CD14-positive monocyte (primary cell): ENCODE results near the gene REC8. TPM values are rescaled to one million over a fixed set of nuclear protein-coding genes. Genes with fewer than 3 reads are reported as not detected.

Experiments
- DNase-seq, 3 donors: peaks; one replicate each; pipeline ENCODE4 v3.0.0-alpha.2; 2011 to 2022
- H2AFZ ChIP-seq: 2 replicates; pipeline ENCODE4 v1.6.0; 2012; ENCODE audit warnings: mild to moderate bottlenecking, low read depth, low read length, inconsistent platforms; ENCODE audit not compliant: insufficient read depth, poor library complexity, severe bottlenecking
- H3K27ac ChIP-seq, 2 donors: 1 replicate in 1 of 2; 2 replicates in 1 of 2; pipeline ENCODE4 v1.5.1; 2012 to 2013; ENCODE audit warnings: low read length in 2 of 2, control low read depth in 1 of 2, inconsistent platforms in 1 of 2, low read depth in 1 of 2, mild to moderate bottlenecking in 1 of 2
- H3K27me3 ChIP-seq, 2 donors: one replicate each; pipeline versions ENCODE4 v1.6.0 to v1.6.1; 2011 to 2013; ENCODE audit warnings: low read length in 2 of 2; ENCODE audit not compliant: control insufficient read depth in 2 of 2, insufficient read depth in 2 of 2
- H3K36me3 ChIP-seq, 2 donors: replicated peaks in 1 of 2; 1 replicate in 1 of 2; 2 replicates in 1 of 2; pipeline versions ENCODE4 v1.5.1 to v1.6.1; 2012 to 2013; ENCODE audit warnings: low read length in 2 of 2, control low read depth in 1 of 2, inconsistent platforms in 1 of 2, mild to moderate bottlenecking in 1 of 2; ENCODE audit not compliant: insufficient read depth in 2 of 2, control insufficient read depth in 1 of 2
- H3K4me1 ChIP-seq, 2 donors: 1 replicate in 1 of 2; 2 replicates in 1 of 2; pipeline versions ENCODE4 v1.5.1 to v1.6.1; 2012 to 2013; ENCODE audit warnings: low read length in 2 of 2, control low read depth in 1 of 2, inconsistent platforms in 1 of 2, mild to moderate bottlenecking in 1 of 2, moderate library complexity in 1 of 2; ENCODE audit not compliant: insufficient read depth in 2 of 2, control insufficient read depth in 1 of 2
- H3K4me2 ChIP-seq: replicated peaks from 2 replicates; pipeline ENCODE3; 2012; ENCODE audit warnings: low read length, moderate library complexity, mild to moderate bottlenecking; ENCODE audit not compliant: poor library complexity, severe bottlenecking; ENCODE audit errors: extremely low read depth
- H3K4me3 ChIP-seq, 3 experiments: fragments of 200-600 bp in 1 of 3; sonication (generic) in 1 of 3; replicated peaks in 1 of 3; 1 replicate in 2 of 3; 2 replicates in 1 of 3; pipeline ENCODE4 v1.5.1; 2011 to 2013; ENCODE audit warnings: low read length in 3 of 3, mild to moderate bottlenecking in 3 of 3, control low read depth in 2 of 3, low read depth in 2 of 3, inconsistent platforms in 1 of 3, moderate library complexity in 1 of 3
- H3K79me2 ChIP-seq: 2 replicates; pipeline ENCODE4 v1.6.0; 2012; ENCODE audit warnings: mild to moderate bottlenecking, control low read depth, inconsistent platforms, low read length, moderate library complexity; ENCODE audit not compliant: insufficient read depth
- H3K9ac ChIP-seq: 2 replicates; pipeline ENCODE4 v1.6.0; 2017; ENCODE audit warnings: low read length, mild to moderate bottlenecking; ENCODE audit not compliant: insufficient read depth, poor library complexity, severe bottlenecking
- H3K9me3 ChIP-seq, 2 donors: replicated peaks in 1 of 2; 1 replicate in 1 of 2; 2 replicates in 1 of 2; pipeline versions ENCODE4 v1.5.1 to v1.6.1; 2012 to 2013; ENCODE audit warnings: low read length in 2 of 2, control low read depth in 1 of 2; ENCODE audit not compliant: control insufficient read depth in 1 of 2, insufficient read depth in 1 of 2
- H4K20me1 ChIP-seq: 2 replicates; pipeline ENCODE4 v1.6.0; 2012; ENCODE audit warnings: mild to moderate bottlenecking, low read length, control low read depth, moderate library complexity; ENCODE audit not compliant: insufficient read depth
- H3K27ac Mint-ChIP-seq, 7 donors: one replicate each; pipeline ENCODE4 v1.8.0; 2020; ENCODE audit warnings: mild to moderate bottlenecking in 7 of 7, mixed read lengths in 7 of 7, moderate library complexity in 6 of 7, inconsistent platforms in 2 of 7
- H3K27me3 Mint-ChIP-seq, 3 donors: one replicate each; pipeline ENCODE4 v1.8.0; 2021 to 2022; ENCODE audit warnings: low read depth in 3 of 3, mild to moderate bottlenecking in 3 of 3, mixed read lengths in 3 of 3, moderate library complexity in 3 of 3, inconsistent platforms in 1 of 3
- H3K36me3 Mint-ChIP-seq, 2 donors: one replicate each; pipeline ENCODE4 v1.8.0; 2020; ENCODE audit warnings: mixed read lengths in 2 of 2, inconsistent platforms in 1 of 2, mild to moderate bottlenecking in 1 of 2
- H3K4me1 Mint-ChIP-seq: one replicate; pipeline ENCODE4 v1.8.0; 2020; ENCODE audit warnings: mild to moderate bottlenecking, mixed read lengths
- H3K4me3 Mint-ChIP-seq, 2 donors: one replicate each; pipeline ENCODE4 v1.8.0; 2020; ENCODE audit warnings: mild to moderate bottlenecking in 2 of 2, mixed read lengths in 2 of 2, moderate library complexity in 1 of 2
- H3K9me3 Mint-ChIP-seq, 7 donors: one replicate each; pipeline ENCODE4 v1.8.0; 2020 to 2022; ENCODE audit warnings: mixed read lengths in 7 of 7, mild to moderate bottlenecking in 6 of 7, moderate library complexity in 6 of 7, inconsistent platforms in 2 of 7
- WGBS: methylation state at CpG from one replicate; pipeline ENCODE4 v1.1.5; 2013; ENCODE audit warnings: missing lambda C conversion rate; ENCODE audit not compliant: insufficient coverage; 5-methylcytosine and 5-hydroxymethylcytosine counted together
- intact Hi-C, 2 donors: fragments of 100-400 bp; cut with micrococcal nuclease; formaldehyde crosslinking; loops; one replicate each; pipeline versions ENCODE4 v1.15.0 to v1.15.1; 2023
- polyA plus RNA-seq, 3 donors: library from polyadenylated mRNA; depleted of rRNA in 1 of 3; unstranded in 2 of 3; stranded (reverse) in 1 of 3; fragments of 300-500 nt in 2 of 3; fragments of >200 nt in 1 of 3; fragmentation: Illumina TruSeq in 2 of 3; gene quantifications; 1 replicate in 2 of 3; 2 replicates in 1 of 3; pipeline ENCODE4 v1.2.3, GENCODE V29; 2012 to 2021
- TF ChIP-seq, protein P1 (sequence below): fragments of 200-600 bp; IDR thresholded peaks from one replicate; pipeline ENCODE4 v1.8.0; 2022; ENCODE audit warnings: antibody characterized with exemption, mild to moderate bottlenecking

The REC8 gene
- polyA plus RNA-seq, 3 donors = 1.4 to 46.4 (median 2.3) TPM

DNA sequence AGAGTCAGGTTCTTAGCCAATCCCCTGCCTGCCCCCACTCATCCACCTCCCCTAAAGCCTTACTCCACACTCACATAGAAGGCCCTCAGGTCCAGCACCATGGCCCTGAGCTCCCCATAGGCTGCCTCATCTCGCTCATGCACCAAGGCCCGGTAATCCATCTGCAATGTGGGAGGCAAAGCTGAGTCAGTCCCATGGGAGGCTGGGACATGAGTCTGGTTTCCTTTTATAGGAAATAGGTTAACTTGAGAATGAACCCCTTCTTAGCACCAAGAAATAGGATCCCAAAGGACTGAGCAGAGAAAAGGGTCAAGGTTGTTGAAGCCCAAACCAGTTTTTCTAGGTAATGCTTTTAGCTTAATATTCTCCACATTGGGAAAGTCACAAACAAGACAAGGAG, 28.4 kb upstream of the REC8 start:
- H4K20me1 ChIP-seq = peaks cover 56% of the 10 kb centered on the region
- Mint-ChIP-seq H3K36me3 (peaks cover 39 to 43% of the 10 kb centered on the region in 2 donors), H3K9me3 (no peaks in the 10 kb centered on the region), H3K4me3 (no peak overlapping the region), H3K27me3 (peaks cover 0 to 2% (median 1%) of the 10 kb centered on the region in 3 donors), H3K4me1 (peaks cover 59% of the 10 kb centered on the region), H3K27ac (peak overlapping the region in 5 of 7 donors; percentile 24 to 66 (median 35))
- TF ChIP-seq, protein P1, sequence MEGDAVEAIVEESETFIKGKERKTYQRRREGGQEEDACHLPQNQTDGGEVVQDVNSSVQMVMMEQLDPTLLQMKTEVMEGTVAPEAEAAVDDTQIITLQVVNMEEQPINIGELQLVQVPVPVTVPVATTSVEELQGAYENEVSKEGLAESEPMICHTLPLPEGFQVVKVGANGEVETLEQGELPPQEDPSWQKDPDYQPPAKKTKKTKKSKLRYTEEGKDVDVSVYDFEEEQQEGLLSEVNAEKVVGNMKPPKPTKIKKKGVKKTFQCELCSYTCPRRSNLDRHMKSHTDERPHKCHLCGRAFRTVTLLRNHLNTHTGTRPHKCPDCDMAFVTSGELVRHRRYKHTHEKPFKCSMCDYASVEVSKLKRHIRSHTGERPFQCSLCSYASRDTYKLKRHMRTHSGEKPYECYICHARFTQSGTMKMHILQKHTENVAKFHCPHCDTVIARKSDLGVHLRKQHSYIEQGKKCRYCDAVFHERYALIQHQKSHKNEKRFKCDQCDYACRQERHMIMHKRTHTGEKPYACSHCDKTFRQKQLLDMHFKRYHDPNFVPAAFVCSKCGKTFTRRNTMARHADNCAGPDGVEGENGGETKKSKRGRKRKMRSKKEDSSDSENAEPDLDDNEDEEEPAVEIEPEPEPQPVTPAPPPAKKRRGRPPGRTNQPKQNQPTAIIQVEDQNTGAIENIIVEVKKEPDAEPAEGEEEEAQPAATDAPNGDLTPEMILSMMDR = no peak
- no peaks in the 10 kb centered on the region for H3K9me3 ChIP-seq
- H3K4me2 ChIP-seq = no peak overlapping the region
- no CpG with 5 or more reads among the region's 2 CpGs for WGBS
- intact Hi-C loops = no loop called here
- peaks cover 28 to 38% of the 10 kb centered on the region in 2 donors for H3K36me3 ChIP-seq
- H3K27me3 ChIP-seq = no peaks in the 10 kb centered on the region
- H3K79me2 ChIP-seq = peaks cover 70% of the 10 kb centered on the region
- DNase-seq = no peak
- no peak overlapping the region for H3K9ac ChIP-seq
- H3K4me1 ChIP-seq = peaks cover 44 to 58% of the 10 kb centered on the region in 2 donors
- no peak overlapping the region for H3K4me3 ChIP-seq
- H3K27ac ChIP-seq = no peak overlapping the region
- no peak overlapping the region for H2AFZ ChIP-seq

DNA sequence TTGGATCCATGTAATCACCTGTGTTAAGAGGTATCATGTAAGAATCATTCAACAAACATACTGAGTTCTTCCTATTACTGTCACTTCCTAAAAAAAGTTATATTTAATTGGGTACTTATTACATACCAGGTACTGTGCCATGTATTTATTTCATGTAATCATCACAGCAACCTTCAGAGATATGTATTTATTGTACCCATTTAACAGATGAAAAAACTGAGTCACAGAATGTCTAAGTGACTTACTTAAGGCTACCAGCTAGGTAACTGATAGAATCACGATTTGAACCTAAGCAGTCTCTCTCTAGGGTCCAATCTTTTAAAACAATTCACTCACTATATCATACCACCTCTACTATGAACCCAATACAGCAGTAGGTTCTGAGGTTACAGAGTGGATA, 27.4 kb upstream of the REC8 start:
- peaks cover 58% of the 10 kb centered on the region for H3K4me1 Mint-ChIP-seq
- H3K9ac ChIP-seq = no peak overlapping the region
- H3K4me1 ChIP-seq = peaks cover 46 to 62% of the 10 kb centered on the region in 2 donors
- peak overlapping the region; percentile 98 for H3K4me2 ChIP-seq
- TF ChIP-seq, protein P1 = no peak
- H3K9me3 ChIP-seq = no peaks in the 10 kb centered on the region
- H3K4me3 Mint-ChIP-seq = no peak overlapping the region
- intact Hi-C loops = no loop called here
- H2AFZ ChIP-seq = no peak overlapping the region
- H3K27ac Mint-ChIP-seq = peak overlapping the region in 1 of 7 donors; percentile 63
- peaks cover 53% of the 10 kb centered on the region for H4K20me1 ChIP-seq
- H3K27me3 Mint-ChIP-seq = peaks cover 0 to 2% (median 1%) of the 10 kb centered on the region in 3 donors
- no peak for DNase-seq
- peaks cover 25 to 38% of the 10 kb centered on the region in 2 donors for H3K36me3 ChIP-seq
- peak overlapping the region in 1 of 3 experiments; percentile 100 for H3K4me3 ChIP-seq
- no peaks in the 10 kb centered on the region for H3K27me3 ChIP-seq
- peak overlapping the region in 1 of 2 donors; percentile 84 for H3K27ac ChIP-seq
- H3K36me3 Mint-ChIP-seq = peaks cover 39 to 43% of the 10 kb centered on the region in 2 donors
- H3K79me2 ChIP-seq = peaks cover 70% of the 10 kb centered on the region
- WGBS = no CpG with 5 or more reads among the region's 1 CpG
- no peaks in the 10 kb centered on the region for H3K9me3 Mint-ChIP-seq
